AG04449 (cell line): ENCODE results near the gene MTX2.
"Not testable (repeated sequence)": the region's sequence is repeated elsewhere in the genome, so short reads cannot be mapped to it uniquely, and the experiment has no call there.

ENCODE experiments used
- CTCF ChIA-PET: fragments of 350-600 bp; formaldehyde crosslinking; extraction: SDS; loops from one replicate; lab custom pipeline; 2021; ENCODE audit warnings: antibody characterized with exemption; lab: Yijun Ruan, JAX
- POLR2A ChIA-PET: fragments of 400-600, 350-600 bp; formaldehyde crosslinking; extraction: SDS; loops from one replicate; lab custom pipeline; 2020; ENCODE audit warnings: antibody characterized with exemption, inconsistent platforms; lab: Yijun Ruan, JAX
- DNase-seq: peaks from one replicate; pipeline ENCODE4 v3.0.0-alpha.2; 2010; ENCODE audit warnings: low read depth, low spot score
- H3K4me3 ChIP-seq: 2 replicates; pipeline ENCODE4 v1.5.1; 2011; ENCODE audit warnings: low read depth, mild to moderate bottlenecking, control low read depth, low read length
- CTCF ChIP-seq: IDR thresholded peaks from one replicate; pipeline ENCODE4 v1.5.1; 2011; ENCODE audit warnings: mild to moderate bottlenecking, moderate library complexity, low read length, control low read depth, inconsistent platforms; ENCODE audit not compliant: insufficient read depth; ENCODE audit errors: missing control alignments

MTX2 gene

GRCh38 chr2:176368349-176368748, 99.1 kb downstream of the MTX2 start:
- no peak for DNase-seq
- CTCF ChIA-PET: interaction anchor here (1.0 kb wide), 1 partner anchor 87 kb away, joined by 4 read pairs; no protein-coding TSS in a partner anchor
- TF ChIP-seq CTCF: no peak
- POLR2A ChIA-PET: no interaction called here
- no peak overlapping the region for H3K4me3 ChIP-seq

GRCh38 chr2:176370467-176371171, 101.4 kb downstream of the MTX2 start:
- POLR2A ChIA-PET: no interaction called here
- CTCF ChIA-PET: no interaction called here
- no peak for DNase-seq
- TF ChIP-seq CTCF: no peak
- H3K4me3 ChIP-seq: no peak overlapping the region

GRCh38 chr2:176373155-176373554, 103.9 kb downstream of the MTX2 start:
- POLR2A ChIA-PET, H3K4me3 ChIP-seq, DNase-seq: not testable (repeated sequence)
- CTCF ChIA-PET: interaction anchor here (0.6 to 1.7 kb wide), 3 partner anchors 25 to 82 kb away, joined by 3 to 4 read pairs (median 4); no protein-coding TSS in a partner anchor

- DNase-seq: no peak
- ChIA-PET CTCF (no interaction called here), POLR2A (no interaction called here)
- TF ChIP-seq CTCF: no peak
- H3K4me3 ChIP-seq: no peak overlapping the region
Measured at GRCh38 chr2:176378323-176378722, 109.1 kb downstream of the MTX2 start.

GRCh38 chr2:176380341-176380740, 111.1 kb downstream of the MTX2 start:
- no peak overlapping the region for H3K4me3 ChIP-seq
- CTCF ChIA-PET: no interaction called here
- no peak for TF ChIP-seq CTCF
- POLR2A ChIA-PET: no interaction called here
- no peak for DNase-seq

GRCh38 chr2:176383100-176383499, 113.9 kb downstream of the MTX2 start:
- CTCF ChIA-PET: no interaction called here
- no peak for TF ChIP-seq CTCF

More at GRCh38 chr2:176383100-176383499, 113.9 kb downstream of the MTX2 start:
- POLR2A ChIA-PET: no interaction called here
- H3K4me3 ChIP-seq: no peak overlapping the region
- no peak for DNase-seq
